WI38 (cell line): Measurements from ENCODE around the gene KIR2DL3.
"Not testable (repeated sequence)": the region's sequence is repeated elsewhere in the genome, so short reads cannot be mapped to it uniquely, and the experiment has no call there.

ENCODE experiments used
- H3K4me3 ChIP-seq: 2 replicates; pipeline ENCODE4 v1.5.1; 2011; ENCODE audit warnings: low read depth, mild to moderate bottlenecking, control low read depth, low read length
- TF ChIP-seq, protein P1 (sequence below): IDR thresholded peaks from 2 replicates; pipeline ENCODE4 v1.5.1; 2012; ENCODE audit warnings: low read depth, mild to moderate bottlenecking, control low read depth, low read length

Gene KIR2DL3

GRCh38 chr19:54707962-54708361 lies 30.4 kb upstream of the KIR2DL3 start:
- no peak overlapping the region for H3K4me3 ChIP-seq
- TF ChIP-seq, protein P1, sequence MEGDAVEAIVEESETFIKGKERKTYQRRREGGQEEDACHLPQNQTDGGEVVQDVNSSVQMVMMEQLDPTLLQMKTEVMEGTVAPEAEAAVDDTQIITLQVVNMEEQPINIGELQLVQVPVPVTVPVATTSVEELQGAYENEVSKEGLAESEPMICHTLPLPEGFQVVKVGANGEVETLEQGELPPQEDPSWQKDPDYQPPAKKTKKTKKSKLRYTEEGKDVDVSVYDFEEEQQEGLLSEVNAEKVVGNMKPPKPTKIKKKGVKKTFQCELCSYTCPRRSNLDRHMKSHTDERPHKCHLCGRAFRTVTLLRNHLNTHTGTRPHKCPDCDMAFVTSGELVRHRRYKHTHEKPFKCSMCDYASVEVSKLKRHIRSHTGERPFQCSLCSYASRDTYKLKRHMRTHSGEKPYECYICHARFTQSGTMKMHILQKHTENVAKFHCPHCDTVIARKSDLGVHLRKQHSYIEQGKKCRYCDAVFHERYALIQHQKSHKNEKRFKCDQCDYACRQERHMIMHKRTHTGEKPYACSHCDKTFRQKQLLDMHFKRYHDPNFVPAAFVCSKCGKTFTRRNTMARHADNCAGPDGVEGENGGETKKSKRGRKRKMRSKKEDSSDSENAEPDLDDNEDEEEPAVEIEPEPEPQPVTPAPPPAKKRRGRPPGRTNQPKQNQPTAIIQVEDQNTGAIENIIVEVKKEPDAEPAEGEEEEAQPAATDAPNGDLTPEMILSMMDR = no peak

DNA sequence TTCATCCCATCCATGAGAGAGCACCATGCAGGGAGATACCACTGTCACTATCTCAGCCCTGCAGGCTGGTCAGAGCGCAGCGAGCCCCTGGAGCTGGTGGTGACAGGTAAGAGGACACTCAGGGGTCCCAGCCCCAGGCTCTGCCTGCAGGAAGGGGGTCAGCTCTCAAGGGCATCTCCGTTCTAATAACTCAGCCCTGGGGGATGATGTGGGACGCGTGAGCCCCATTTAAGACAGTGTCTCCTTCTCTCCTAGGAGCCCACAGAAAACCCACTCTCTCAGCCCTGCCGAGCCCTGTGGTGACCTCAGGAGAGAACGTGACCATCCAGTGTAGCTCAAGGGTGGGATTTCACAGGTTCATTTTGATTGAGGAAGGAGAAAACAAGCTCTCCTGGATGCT lies 29.5 kb upstream of the KIR2DL3 start:
- TF ChIP-seq, protein P1 = no peak
- no peak overlapping the region for H3K4me3 ChIP-seq

DNA sequence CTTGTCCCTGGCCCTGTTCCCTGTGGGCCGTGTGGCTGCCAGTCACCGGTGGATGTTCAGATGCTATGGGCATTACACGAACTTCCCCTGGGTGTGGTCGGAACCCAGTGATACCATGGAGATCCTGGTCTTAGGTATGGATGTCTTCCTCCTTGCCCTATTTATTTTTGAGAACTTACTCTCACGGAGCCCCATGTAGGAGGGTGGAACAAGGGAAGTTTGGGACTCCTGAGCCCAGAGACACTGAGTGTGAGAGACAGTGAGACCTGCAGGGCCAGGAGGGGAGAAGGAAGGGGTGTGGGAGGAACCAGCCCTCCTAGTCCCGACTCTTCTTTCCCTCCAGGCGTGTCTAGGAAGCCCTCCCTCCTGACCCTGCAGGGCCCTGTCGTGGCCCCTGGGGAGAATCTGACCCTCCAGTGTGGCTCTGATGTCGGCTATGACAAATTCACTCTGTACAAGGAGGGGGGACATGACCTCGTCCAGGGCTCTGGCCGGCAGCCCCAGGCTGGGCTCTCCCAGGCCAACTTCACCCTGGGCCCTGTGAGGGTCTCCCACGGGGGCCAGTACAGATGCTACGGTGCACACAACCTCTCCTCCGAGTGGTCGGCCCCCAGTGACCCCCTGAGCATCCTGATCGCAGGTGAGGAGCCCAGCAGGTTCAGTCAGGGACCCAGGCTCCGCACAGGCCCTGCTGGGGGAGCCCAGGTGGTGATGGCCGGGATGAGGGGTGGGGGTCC lies 28.9 kb upstream of the KIR2DL3 start:
- TF ChIP-seq, protein P1 = no peak
- no peak overlapping the region for H3K4me3 ChIP-seq

DNA sequence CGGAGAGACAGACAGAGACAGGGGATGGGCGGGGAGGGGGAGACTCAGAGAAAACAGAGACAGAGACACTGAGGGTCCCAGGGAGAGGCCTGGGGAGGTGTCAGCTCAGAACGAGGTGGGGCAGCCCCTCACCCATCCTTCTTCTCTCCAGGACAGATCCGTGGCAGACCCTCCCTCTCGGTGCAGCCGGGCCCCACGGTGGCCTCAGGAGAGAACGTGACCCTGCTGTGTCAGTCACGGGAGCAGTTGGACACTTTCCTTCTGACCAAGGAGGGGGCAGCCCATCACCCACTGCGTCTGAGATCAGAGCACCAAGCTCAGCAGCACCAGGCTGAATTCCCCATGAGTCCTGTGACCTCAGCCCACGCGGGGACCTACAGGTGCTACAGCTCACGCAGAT lies 28.4 kb upstream of the KIR2DL3 start:
- not testable (repeated sequence) for H3K4me3 ChIP-seq

DNA sequence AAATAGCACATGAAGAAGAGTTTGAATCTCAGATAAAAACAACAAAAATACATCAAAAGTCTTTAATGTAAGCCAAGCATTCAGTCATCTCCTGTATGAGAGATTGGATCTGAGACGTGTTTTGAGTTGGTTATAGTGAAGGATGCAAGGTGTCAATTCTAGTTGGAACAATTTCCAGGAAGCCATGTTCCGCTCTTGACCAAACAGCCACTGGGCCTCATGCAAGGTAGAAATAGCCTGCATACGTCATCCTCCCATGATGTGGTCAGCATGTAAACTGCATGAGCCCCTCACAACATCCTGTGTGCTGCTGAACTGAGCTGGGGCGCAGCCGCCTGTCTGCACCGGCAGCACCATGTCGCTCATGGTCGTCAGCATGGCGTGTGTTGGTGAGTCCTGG lies 14.2 kb upstream of the KIR2DL3 start, which contains the start of gene KIR3DL3:
Gene KIR3DL3 (plus strand): TSS at position 301 of the 400 bp plus-strand sequence. CDS start 55 bp downstream, at position 356.
- TF ChIP-seq, protein P1 = no peak
- no peak within 1 kb of the TSS for H3K4me3 ChIP-seq

- TF ChIP-seq, protein P1 = no peak
- H3K4me3 ChIP-seq = no peak overlapping the region
These were observed 13.7 kb upstream of the KIR2DL3 start for GRCh38 chr19:54724644-54725043.

DNA sequence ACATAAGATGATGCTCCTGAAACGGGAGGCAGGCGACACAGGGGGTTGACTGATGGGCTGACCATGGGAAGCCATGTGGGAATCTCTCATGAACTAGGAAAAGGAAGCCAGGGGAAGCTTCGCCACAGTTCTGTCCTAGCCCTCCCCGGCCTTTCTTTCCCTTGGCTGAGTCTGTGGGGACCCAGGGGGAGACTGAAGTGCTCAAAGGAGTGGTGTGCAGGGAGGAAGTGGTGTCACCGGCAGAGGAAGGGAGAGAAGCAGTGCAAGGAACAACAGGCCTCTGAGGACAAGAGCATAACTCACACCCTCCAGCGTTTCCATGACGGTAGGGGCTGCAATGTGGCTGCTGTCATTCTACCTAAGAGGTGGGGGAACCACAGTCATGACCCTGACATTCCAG lies 13.0 kb upstream of the KIR2DL3 start:
- no peak overlapping the region for H3K4me3 ChIP-seq
- TF ChIP-seq, protein P1 = no peak

DNA sequence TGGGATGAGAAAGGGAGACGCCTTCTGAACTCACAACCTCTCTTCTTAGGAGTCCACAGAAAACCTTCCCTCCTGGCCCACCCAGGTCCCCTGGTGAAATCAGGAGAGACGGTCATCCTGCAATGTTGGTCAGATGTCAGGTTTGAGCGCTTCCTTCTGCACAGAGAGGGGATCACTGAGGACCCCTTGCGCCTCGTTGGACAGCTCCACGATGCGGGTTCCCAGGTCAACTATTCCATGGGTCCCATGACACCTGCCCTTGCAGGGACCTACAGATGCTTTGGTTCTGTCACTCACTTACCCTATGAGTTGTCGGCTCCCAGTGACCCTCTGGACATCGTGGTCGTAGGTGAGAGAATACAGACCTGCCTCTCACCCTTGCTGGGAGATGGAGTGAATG lies 10.8 kb upstream of the KIR2DL3 start:
- H3K4me3 ChIP-seq = no peak overlapping the region
- TF ChIP-seq, protein P1 = no peak
